ENCODE data around the gene IL1RL2. TPM values are rescaled to one million over a fixed set of nuclear protein-coding genes. Genes with fewer than 3 reads are reported as not detected.

The IL1RL2 gene
- polyA plus RNA-seq, 3 donors, result 0.98 to 1.4 (median 1.3) TPM

- DNase-seq, result no peak
Measured at GRCh38 chr2:102194609-102195268, 7.9 kb downstream of the IL1RL2 start.

DNA sequence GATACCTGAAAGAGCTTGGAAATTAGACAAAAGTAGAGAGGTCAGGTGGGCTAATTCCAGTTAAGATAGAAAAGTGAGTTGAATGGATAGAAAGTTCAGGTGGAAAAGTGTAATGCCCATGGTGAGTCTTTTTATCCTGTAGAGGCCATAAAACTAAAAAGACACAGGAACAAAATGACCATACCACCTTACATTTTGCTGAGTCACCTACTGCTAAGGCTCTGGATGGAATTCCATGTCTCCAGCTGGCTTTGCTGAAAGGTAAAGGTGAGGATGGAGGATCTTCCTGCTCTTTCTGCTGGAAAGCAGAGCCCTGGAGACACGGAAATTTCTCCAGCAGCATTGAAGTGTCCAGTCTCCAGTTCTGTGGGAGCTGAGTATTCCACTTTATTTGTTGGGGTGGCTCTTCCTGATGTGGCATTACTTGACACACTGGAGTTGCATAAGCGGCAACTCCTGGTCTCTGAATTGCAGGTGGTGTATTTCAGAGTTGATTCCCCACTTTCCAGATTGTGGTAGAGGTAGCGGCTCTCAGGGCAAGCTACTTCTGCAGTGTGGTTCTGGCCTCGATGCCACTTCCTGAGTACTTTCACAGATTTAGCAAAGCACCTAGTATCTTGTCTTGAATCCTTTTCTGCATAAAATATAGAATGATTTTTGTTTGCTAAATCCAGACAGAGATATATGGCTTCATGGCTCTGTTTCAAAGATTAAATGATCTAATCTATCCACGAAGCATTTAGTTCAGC, 10.7 kb downstream of the IL1RL2 start:
- no peak for DNase-seq

DNA sequence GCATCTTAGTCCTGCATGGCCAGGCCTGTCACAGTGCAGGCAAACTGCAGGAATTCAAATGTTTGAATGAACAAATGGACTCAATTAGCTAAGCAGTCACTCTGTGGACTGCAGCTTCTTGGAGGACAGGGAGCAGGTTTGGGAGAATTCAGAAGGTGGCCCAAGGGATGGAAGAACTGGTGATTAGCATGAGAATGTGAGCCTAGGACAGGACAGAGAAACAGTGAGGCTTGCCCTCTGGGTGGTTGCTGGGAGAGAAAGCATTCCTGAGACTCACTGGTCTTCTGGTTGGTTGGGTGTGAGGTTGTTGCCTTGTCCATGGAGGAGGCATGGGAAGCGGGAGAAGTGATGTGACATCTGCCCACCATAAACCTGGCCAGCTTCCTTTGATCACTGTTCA, 13.7 kb downstream of the IL1RL2 start:
- no peak for DNase-seq

- DNase-seq, result no peak
Measured at GRCh38 chr2:102204638-102205037, 17.8 kb downstream of the IL1RL2 start.

- no peak for DNase-seq
Measured at GRCh38 chr2:102206666-102207341, 20.0 kb downstream of the IL1RL2 start.

- DNase-seq, result no peak
Measured at GRCh38 chr2:102208774-102209173, 22.0 kb downstream of the IL1RL2 start.

DNA sequence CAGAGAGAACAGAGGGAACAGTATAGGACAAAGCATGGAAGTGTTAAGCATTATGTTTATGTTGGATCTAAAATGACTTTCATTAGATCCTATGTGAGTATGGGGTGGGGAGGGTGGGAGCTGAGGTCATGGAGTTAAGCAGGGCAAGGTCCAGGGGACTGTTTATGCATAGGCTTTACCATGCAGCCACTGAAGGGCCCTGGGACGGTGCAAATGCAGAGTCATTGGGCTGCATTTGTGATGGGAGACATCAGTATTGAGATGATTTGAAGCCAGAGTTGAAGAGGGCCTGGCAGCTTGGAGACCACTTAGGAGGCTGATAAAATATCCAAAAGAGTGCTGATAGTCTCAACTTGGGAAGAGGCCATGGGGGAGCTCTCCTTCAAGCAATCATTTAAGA, 22.7 kb downstream of the IL1RL2 start:
- DNase-seq, result no peak

GRCh38 chr2:102217032-102217431, 30.2 kb downstream of the IL1RL2 start:
- no peak for DNase-seq

GRCh38 chr2:102224824-102225739, 38.3 kb downstream of the IL1RL2 start:
- DNase-seq, result no peak

- DNase-seq, result no peak
Measured at GRCh38 chr2:102226171-102226570, 39.3 kb downstream of the IL1RL2 start.

- peak; percentile 52 for DNase-seq
Measured at GRCh38 chr2:102226612-102227391, 40.0 kb downstream of the IL1RL2 start.

DNA sequence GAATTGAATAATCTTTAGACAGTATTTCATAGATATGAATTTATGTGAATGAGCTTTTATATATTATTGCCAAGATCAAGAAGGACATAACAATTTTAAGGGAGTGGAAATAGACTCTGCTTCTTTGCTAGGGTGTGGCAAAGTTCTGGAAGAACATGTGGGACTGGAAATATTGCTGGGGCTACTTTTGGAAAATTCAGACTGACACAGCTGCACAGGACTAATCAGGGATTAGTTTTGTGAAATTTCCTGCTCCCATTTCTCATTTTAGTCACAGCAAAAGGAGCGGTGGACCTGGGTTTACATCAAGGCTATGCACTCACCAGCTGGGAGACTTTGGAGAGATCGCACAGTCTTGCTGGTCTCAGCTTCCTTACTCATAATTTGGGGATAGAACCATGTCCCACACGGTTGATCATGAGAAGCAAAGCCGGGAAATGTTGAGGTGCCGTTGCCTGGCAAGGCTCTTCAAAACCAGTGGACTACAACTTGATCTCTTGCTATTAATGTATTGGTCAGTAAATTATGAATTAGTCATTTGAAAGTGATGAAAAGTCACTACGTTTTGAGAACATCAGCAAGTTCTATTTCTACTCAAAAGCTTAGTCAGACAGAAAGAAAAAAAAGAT, 42.4 kb downstream of the IL1RL2 start:
- no peak for DNase-seq

DNA sequence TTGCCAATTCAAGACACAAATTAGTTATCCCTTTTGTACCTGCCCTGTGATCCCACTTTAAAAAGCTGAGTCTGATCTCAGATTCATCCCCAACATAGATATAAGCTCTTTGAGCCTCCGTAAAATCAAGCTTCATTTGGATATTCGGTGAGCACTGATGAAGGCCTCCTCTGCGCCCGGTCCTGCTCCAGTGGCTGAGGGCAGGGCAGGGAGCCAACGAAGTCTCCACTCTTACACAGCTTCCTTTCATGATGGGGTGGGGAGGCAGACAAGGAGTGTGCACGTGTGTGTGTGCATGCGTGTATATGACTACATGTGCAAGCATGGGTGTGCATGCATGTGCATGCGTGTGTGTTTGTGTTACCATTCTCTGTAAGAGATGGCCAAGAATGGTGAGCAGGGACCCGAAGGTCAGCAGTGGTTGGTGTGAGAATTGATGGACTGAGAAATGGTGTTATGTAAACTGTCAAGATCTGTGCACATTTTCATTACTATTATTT, 43.6 kb downstream of the IL1RL2 start:
- DNase-seq, result no peak

- DNase-seq, result no peak
Measured at GRCh38 chr2:102233132-102233884, 46.5 kb downstream of the IL1RL2 start.

DNA sequence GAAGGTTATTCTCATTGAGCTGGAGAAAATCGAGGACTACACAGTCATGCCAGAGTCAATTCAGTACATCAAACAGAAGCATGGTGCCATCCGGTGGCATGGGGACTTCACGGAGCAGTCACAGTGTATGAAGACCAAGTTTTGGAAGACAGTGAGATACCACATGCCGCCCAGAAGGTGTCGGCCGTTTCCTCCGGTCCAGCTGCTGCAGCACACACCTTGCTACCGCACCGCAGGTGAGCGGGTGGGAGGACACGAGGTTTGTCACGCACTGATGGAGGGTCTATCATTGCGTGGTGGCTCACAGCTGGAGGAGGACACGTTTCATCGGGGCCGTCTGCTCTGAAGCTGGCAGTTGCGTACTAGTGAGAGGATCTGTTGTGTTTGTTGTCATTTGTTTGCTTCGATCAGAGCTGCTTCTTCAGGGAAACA, 48.2 kb downstream of the IL1RL2 start:
- no peak for DNase-seq

DNA sequence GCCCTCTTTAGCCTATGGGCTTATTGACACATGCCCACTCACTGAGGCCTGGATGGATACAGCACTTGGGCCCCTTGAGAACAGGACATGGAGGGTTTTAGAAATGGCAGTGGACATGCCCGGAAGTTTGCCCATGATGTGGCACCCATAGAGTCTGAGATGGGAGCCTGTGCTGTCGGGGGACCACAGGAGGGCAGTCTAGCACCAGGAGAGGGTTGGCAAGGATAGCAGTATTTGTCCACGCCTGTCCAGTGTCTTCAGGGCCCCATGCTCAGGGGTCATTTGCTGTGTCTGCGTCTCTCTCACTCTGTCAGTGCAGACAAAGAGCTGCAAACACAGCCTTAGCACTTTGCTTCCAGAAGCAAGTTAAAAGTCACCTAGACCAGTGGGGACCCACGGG, 48.7 kb downstream of the IL1RL2 start:
- no peak for DNase-seq

DNA sequence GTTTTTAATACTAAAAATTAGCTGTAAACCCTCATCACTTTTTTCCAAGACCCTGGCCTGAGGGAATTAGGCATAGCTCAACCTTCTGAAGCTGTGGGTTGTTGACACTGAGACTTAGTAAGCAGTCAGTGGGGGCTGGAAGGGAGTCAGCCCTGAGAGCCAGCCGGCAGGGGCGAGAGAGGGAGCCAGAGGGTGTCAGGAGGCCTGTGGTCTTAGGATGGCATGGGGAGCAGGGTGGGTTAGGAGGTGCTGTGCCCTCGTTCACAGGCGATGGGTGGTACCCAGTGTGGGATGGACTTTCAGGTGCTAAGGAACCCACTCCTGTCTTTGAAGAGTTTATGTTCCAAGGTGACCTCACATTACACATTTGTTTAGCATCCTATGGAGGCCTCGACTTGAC, 49.3 kb downstream of the IL1RL2 start:
- no peak for DNase-seq

GRCh38 chr2:102237176-102237575, 50.4 kb downstream of the IL1RL2 start:
- no peak for DNase-seq

- DNase-seq, result no peak
Measured at GRCh38 chr2:102238039-102238756, 51.4 kb downstream of the IL1RL2 start.
